Activated T-helper 17 cell treated with anti-CD3 and anti-CD28 coated beads, Interleukin-2, amount 50 U/mL, for 72 hours (primary cell): ENCODE data around the gene CNOT11. TPM values are rescaled to one million over a fixed set of nuclear protein-coding genes. Genes with fewer than 3 reads are reported as not detected.
A peak's percentile ranks its signal among the peaks of the same experiment; 100 is the strongest.
"Not testable (repeated sequence)": the region's sequence is repeated elsewhere in the genome, so short reads cannot be mapped to it uniquely, and the experiment has no call there.

ENCODE experiments used
- ATAC-seq: fragments of 150-1000 bp; cut with Tn5 transposase; replicated peaks from 2 replicates; pipeline ENCODE4 v1.10.0; 2021; ENCODE audit warnings: mild to moderate bottlenecking, moderate library complexity
- H3K27ac Mint-ChIP-seq: one replicate; pipeline ENCODE4 v1.8.0; 2022; ENCODE audit warnings: mixed read lengths
- H3K27me3 Mint-ChIP-seq: one replicate; pipeline ENCODE4 v1.8.0; 2022; ENCODE audit warnings: mixed read lengths
- H3K36me3 Mint-ChIP-seq: one replicate; pipeline ENCODE4 v1.8.0; 2022; ENCODE audit warnings: low read depth, mild to moderate bottlenecking, mixed read lengths
- H3K4me1 Mint-ChIP-seq: one replicate; pipeline ENCODE4 v1.8.0; 2022; ENCODE audit warnings: mixed read lengths
- H3K4me3 Mint-ChIP-seq: one replicate; pipeline ENCODE4 v1.8.0; 2022; ENCODE audit warnings: mild to moderate bottlenecking, mixed read lengths
- H3K9me3 Mint-ChIP-seq: one replicate; pipeline ENCODE4 v1.8.0; 2022; ENCODE audit warnings: mixed read lengths
- total RNA-seq, 2 donors: library from RNA; stranded (reverse); gene quantifications; one replicate each; pipeline ENCODE4 v1.2.3, GENCODE V29; 2022

Gene CNOT11
- 10 to 100 TPM; 38.5 to 56.1 TPM for total RNA-seq

- peaks cover 19% of the 10 kb centered on the region for H3K4me1 Mint-ChIP-seq
- H3K9me3 Mint-ChIP-seq = no peaks in the 10 kb centered on the region
- peak within 1 kb of the TSS; percentile 93 for H3K27ac Mint-ChIP-seq
- peak within 1 kb of the TSS; percentile 87 for H3K4me3 Mint-ChIP-seq
- peaks cover 32% of the 10 kb centered on the region for H3K36me3 Mint-ChIP-seq
- peak; percentile 91 for ATAC-seq
- H3K27me3 Mint-ChIP-seq = no peaks in the 10 kb centered on the region
These were observed at the start of gene CNOT11 for GRCh38 chr2:101252408-101253012. Gene CNOT11, plus strand, starts transcription at chr2:101252886. Its CDS starts 79 bp downstream, at chr2:101252965.

GRCh38 chr2:101204400-101205115 is 48.1 kb upstream of the CNOT11 start:
- ATAC-seq = no peak
- H3K9me3 Mint-ChIP-seq = no peaks in the 10 kb centered on the region
- H3K27me3 Mint-ChIP-seq = no peaks in the 10 kb centered on the region
- H3K4me1 Mint-ChIP-seq = no peaks in the 10 kb centered on the region
- H3K27ac Mint-ChIP-seq = peak overlapping the region; percentile 83
- H3K36me3 Mint-ChIP-seq = no peaks in the 10 kb centered on the region
- peak overlapping the region; percentile 63 for H3K4me3 Mint-ChIP-seq

GRCh38 chr2:101205521-101206479 is 46.9 kb upstream of the CNOT11 start:
- Mint-ChIP-seq H3K27ac (peak overlapping the region; percentile 83), H3K27me3 (no peaks in the 10 kb centered on the region), H3K9me3 (no peaks in the 10 kb centered on the region), H3K4me3 (peak overlapping the region; percentile 63), H3K36me3 (no peaks in the 10 kb centered on the region), H3K4me1 (no peaks in the 10 kb centered on the region)
- ATAC-seq = peak; percentile 96

GRCh38 chr2:101208830-101209229 is 43.9 kb upstream of the CNOT11 start:
- Mint-ChIP-seq H3K4me3 (no peak overlapping the region), H3K27me3 (no peaks in the 10 kb centered on the region)

GRCh38 chr2:101219246-101219645 is 33.4 kb upstream of the CNOT11 start:
- no peak for ATAC-seq
- H3K9me3 Mint-ChIP-seq = peaks cover 2% of the 10 kb centered on the region
- H3K4me1 Mint-ChIP-seq = peaks cover 9% of the 10 kb centered on the region
- H3K27ac Mint-ChIP-seq = no peak overlapping the region
- no peak overlapping the region for H3K4me3 Mint-ChIP-seq
- peaks cover 10% of the 10 kb centered on the region for H3K27me3 Mint-ChIP-seq
- no peaks in the 10 kb centered on the region for H3K36me3 Mint-ChIP-seq

More at GRCh38 chr2:101208830-101209229, 43.9 kb upstream of the CNOT11 start:
- Mint-ChIP-seq H3K36me3 (no peaks in the 10 kb centered on the region), H3K9me3 (no peaks in the 10 kb centered on the region), H3K27ac (no peak overlapping the region), H3K4me1 (no peaks in the 10 kb centered on the region)
- no peak for ATAC-seq

- not testable (repeated sequence) for ATAC-seq, H3K27ac Mint-ChIP-seq, H3K36me3 Mint-ChIP-seq, H3K27me3 Mint-ChIP-seq, H3K9me3 Mint-ChIP-seq, H3K4me3 Mint-ChIP-seq
- peaks cover 13% of the 10 kb centered on the region for H3K4me1 Mint-ChIP-seq
These were observed 32.6 kb upstream of the CNOT11 start for GRCh38 chr2:101220091-101220490.

GRCh38 chr2:101223814-101224231 is 28.9 kb upstream of the CNOT11 start:
- peak overlapping the region; percentile 65 for H3K4me3 Mint-ChIP-seq
- H3K27ac Mint-ChIP-seq = peak overlapping the region; percentile 70
- peaks cover 13% of the 10 kb centered on the region for H3K4me1 Mint-ChIP-seq
- H3K27me3 Mint-ChIP-seq = no peaks in the 10 kb centered on the region
- no peaks in the 10 kb centered on the region for H3K36me3 Mint-ChIP-seq
- peaks cover 7% of the 10 kb centered on the region for H3K9me3 Mint-ChIP-seq
- ATAC-seq = peak; percentile 99

GRCh38 chr2:101230541-101231001 is 22.1 kb upstream of the CNOT11 start:
- no peaks in the 10 kb centered on the region for H3K9me3 Mint-ChIP-seq
- no peak overlapping the region for H3K4me3 Mint-ChIP-seq
- no peak for ATAC-seq
- no peaks in the 10 kb centered on the region for H3K4me1 Mint-ChIP-seq
- no peak overlapping the region for H3K27ac Mint-ChIP-seq
- no peaks in the 10 kb centered on the region for H3K27me3 Mint-ChIP-seq
- no peaks in the 10 kb centered on the region for H3K36me3 Mint-ChIP-seq

GRCh38 chr2:101231240-101231639 is 21.4 kb upstream of the CNOT11 start:
- no peak overlapping the region for H3K4me3 Mint-ChIP-seq
- H3K9me3 Mint-ChIP-seq = no peaks in the 10 kb centered on the region
- H3K4me1 Mint-ChIP-seq = no peaks in the 10 kb centered on the region

GRCh38 chr2:101231937-101232730 is 20.6 kb upstream of the CNOT11 start:
- Mint-ChIP-seq H3K4me1 (no peaks in the 10 kb centered on the region), H3K27ac (no peak overlapping the region), H3K4me3 (no peak overlapping the region), H3K27me3 (no peaks in the 10 kb centered on the region), H3K36me3 (no peaks in the 10 kb centered on the region), H3K9me3 (no peaks in the 10 kb centered on the region)
- ATAC-seq = no peak

More at GRCh38 chr2:101231240-101231639, 21.4 kb upstream of the CNOT11 start:
- no peak for ATAC-seq
- H3K36me3 Mint-ChIP-seq = no peaks in the 10 kb centered on the region
- H3K27ac Mint-ChIP-seq = no peak overlapping the region
- no peaks in the 10 kb centered on the region for H3K27me3 Mint-ChIP-seq

- Mint-ChIP-seq H3K9me3 (no peaks in the 10 kb centered on the region), H3K4me1 (no peaks in the 10 kb centered on the region), H3K27ac (no peak overlapping the region), H3K4me3 (no peak overlapping the region), H3K27me3 (no peaks in the 10 kb centered on the region), H3K36me3 (no peaks in the 10 kb centered on the region)
- ATAC-seq = no peak
These were observed 19.9 kb upstream of the CNOT11 start for GRCh38 chr2:101232770-101233169.

GRCh38 chr2:101234169-101234938 is 18.3 kb upstream of the CNOT11 start:
- no peak for ATAC-seq
- no peak overlapping the region for H3K27ac Mint-ChIP-seq
- no peaks in the 10 kb centered on the region for H3K36me3 Mint-ChIP-seq
- H3K4me1 Mint-ChIP-seq = no peaks in the 10 kb centered on the region
- no peaks in the 10 kb centered on the region for H3K9me3 Mint-ChIP-seq
- no peak overlapping the region for H3K4me3 Mint-ChIP-seq
- H3K27me3 Mint-ChIP-seq = no peaks in the 10 kb centered on the region

- not testable (repeated sequence) for H3K4me3 Mint-ChIP-seq
These were observed 16.7 kb upstream of the CNOT11 start for GRCh38 chr2:101235956-101236355.

More at GRCh38 chr2:101235956-101236355, 16.7 kb upstream of the CNOT11 start:
- H3K4me1 Mint-ChIP-seq, ATAC-seq, H3K36me3 Mint-ChIP-seq, H3K27me3 Mint-ChIP-seq, H3K27ac Mint-ChIP-seq, H3K9me3 Mint-ChIP-seq: not testable (repeated sequence)
